ENCODE measurements around the gene IER5L. TPM values are rescaled to one million over a fixed set of nuclear protein-coding genes. Genes with fewer than 3 reads are reported as not detected.

IER5L gene
- total RNA-seq: 12.3 and 13.3 TPM in 2 replicates
- 5.3 and 9.2 TPM in 2 replicates for polyA plus RNA-seq
- 1.2 and 2.4 TPM in 2 replicates for polyA plus RNA-seq (2011; cell fraction: cytosol; rRNA removed)
- polyA plus RNA-seq (2011; cell fraction: nucleus; rRNA removed): 1.7 and 1.8 TPM in 2 replicates
- polyA plus RNA-seq (2012): 1.8 and 3.9 TPM in 2 replicates
- 2.7 and 3.1 TPM in 2 replicates for polyA minus RNA-seq
- 51.2 TPM for polyA minus RNA-seq (2011; cell fraction: cytosol; rRNA and poly(A)+ RNA removed)
- polyA minus RNA-seq (2011; cell fraction: nucleus; rRNA and poly(A)+ RNA removed): 1.6 and 5.1 TPM in 2 replicates
- Bru-seq, nascent RNA: percentile 54 among the genes with signal in this experiment
- percentile 50 among the genes with signal in this experiment for BruChase-seq, experiment 1, labeled RNA remaining after a 6-hour chase
- BruChase-seq, experiment 2, labeled RNA remaining after a 2-hour chase: percentile 65 among the genes with signal in this experiment
- long read RNA-seq, transcript IER5L-201 (1 exons, 2,711 nt): major isoform, 18 of 18 reads
- long read RNA-seq, partial matches to known transcripts: 0 of 18 reads
- long read RNA-seq, other reads (novel, unspliced or antisense): 0 of 18 reads

DNA sequence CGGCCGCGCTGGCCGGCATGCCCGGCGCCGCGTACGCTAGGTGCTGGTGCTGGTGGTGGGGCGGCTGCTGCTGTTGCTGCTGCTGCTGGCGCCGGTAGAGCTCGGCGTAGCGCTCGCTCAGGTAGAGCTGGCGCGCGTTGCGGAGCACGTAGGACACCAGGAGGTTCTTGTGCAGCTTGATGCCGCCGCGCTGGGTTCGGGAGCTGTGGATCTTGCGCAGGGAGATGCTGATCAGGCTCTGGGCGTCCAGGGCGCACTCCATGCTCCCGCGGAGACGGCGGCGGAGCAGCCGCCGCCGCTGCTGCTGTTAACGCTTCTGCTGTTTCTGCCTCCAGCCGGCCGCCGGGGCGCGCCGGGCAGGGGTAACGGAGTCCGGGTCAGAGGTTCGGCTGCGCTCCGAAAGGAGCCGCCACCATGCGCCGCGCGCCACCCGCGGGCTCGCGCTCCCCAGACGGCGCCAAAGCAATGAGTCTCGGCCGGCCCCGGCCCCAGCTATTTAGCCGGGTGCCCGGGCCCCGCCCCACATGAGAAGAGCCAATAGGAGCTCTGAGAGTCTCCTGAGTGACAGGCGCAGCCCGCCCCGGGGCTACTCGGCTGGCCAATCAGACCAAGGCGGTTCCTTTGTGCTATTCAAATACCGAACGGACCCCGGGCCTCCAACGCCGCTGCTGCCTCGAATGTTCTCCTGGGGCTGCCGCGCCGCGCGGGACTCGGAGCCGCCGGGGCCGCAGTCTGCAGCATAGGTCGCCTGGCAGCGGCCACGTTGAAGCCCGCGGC is at the start of gene IER5L:
Gene IER5L (minus strand): TSS at position 471 of the 777 bp plus-strand sequence. CDS start 209 bp downstream, at position 262.
- no peaks in the 10 kb centered on the region for H3K27me3 ChIP-seq (ENCODE audit: control insufficient read depth in 2 of 2, insufficient read depth in 2 of 2, low read length in 2 of 2)
- TSS peak; percentile 87 for BruUV-seq (replicated peaks)
- ChIA-PET CTCF (interaction anchor here (0.6 to 9.3 kb wide), 8 partner anchors 11 to 448 kb away, joined by 3 to 287 read pairs (median 4); partner anchors contain the start of gene NTMT1), POLR2A (interaction anchor here (0.6 to 5.6 kb wide), 29 partner anchors 9 to 448 kb away, joined by 3 to 39 read pairs (median 3); partner anchors contain the start of genes C9orf50 and NTMT1)
- dilution Hi-C loops (cut with MboI; ENCODE audit: extremely low pct_ligation_motif_present, low sequenced_read_pairs): no loop called here
- H2AFZ ChIP-seq (ENCODE audit: low read depth, low read length): peak within 1 kb of the TSS; percentile 62
- H3K4me3 ChIP-seq (replicated peaks in 1 of 3; ENCODE audit: insufficient read depth in 1 of 3, low read depth in 1 of 3, low read length in 3 of 3): peak within 1 kb of the TSS; percentile 74 to 81 (median 79)
- intact Hi-C loops (cut with micrococcal nuclease): loop anchor here (2.0 to 5.0 kb wide), 2 partner anchors 144 to 391 kb away; no protein-coding TSS in a partner anchor
- H3K9me3 ChIP-seq (replicated peaks; ENCODE audit: control insufficient read depth, insufficient read depth, low read length): no peaks in the 10 kb centered on the region
- DNase-seq (ENCODE audit: low read depth, low spot score) (peak; percentile 90), FAIRE-seq (peak; percentile 95)
- no peaks in the 10 kb centered on the region for H4K20me1 ChIP-seq (replicated peaks; ENCODE audit: control insufficient read depth, extremely low read depth, insufficient read depth, low read length)
- H3K27ac ChIP-seq (ENCODE audit: insufficient read depth, low read depth, low read length): no peak within 1 kb of the TSS
- TF ChIP-seq GATA2 (IDR thresholded peaks at IDR 0.05; ENCODE audit: insufficient read depth, insufficient read length, low read depth, low read length) (no peak), FOS (IDR thresholded peaks at IDR 0.05; ENCODE audit: borderline replicate concordance, insufficient read depth, low read length) (no peak), POLR2A (IDR thresholded peaks at IDR 0.05; ENCODE audit: low read depth, low read length) (peak; percentile 100), JUN (IDR thresholded peaks at IDR 0.05; ENCODE audit: borderline replicate concordance, insufficient read depth, insufficient read length, low read depth) (no peak), MYC (IDR thresholded peaks at IDR 0.05; ENCODE audit: low read depth, low read length) (no peak), POLR2AphosphoS5 (IDR thresholded peaks at IDR 0.05; ENCODE audit: insufficient read depth, low read depth, low read length) (peak; percentile 100), EZH2 (IDR thresholded peaks at IDR 0.05; ENCODE audit: borderline replicate concordance, low read depth, low read length, severe bottlenecking) (no peak)
- TF ChIP-seq, protein P1, sequence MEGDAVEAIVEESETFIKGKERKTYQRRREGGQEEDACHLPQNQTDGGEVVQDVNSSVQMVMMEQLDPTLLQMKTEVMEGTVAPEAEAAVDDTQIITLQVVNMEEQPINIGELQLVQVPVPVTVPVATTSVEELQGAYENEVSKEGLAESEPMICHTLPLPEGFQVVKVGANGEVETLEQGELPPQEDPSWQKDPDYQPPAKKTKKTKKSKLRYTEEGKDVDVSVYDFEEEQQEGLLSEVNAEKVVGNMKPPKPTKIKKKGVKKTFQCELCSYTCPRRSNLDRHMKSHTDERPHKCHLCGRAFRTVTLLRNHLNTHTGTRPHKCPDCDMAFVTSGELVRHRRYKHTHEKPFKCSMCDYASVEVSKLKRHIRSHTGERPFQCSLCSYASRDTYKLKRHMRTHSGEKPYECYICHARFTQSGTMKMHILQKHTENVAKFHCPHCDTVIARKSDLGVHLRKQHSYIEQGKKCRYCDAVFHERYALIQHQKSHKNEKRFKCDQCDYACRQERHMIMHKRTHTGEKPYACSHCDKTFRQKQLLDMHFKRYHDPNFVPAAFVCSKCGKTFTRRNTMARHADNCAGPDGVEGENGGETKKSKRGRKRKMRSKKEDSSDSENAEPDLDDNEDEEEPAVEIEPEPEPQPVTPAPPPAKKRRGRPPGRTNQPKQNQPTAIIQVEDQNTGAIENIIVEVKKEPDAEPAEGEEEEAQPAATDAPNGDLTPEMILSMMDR (IDR thresholded peaks at IDR 0.05; ENCODE audit: extremely low read depth in 1 of 2, insufficient read depth in 1 of 2, low read depth in 1 of 2, low read length in 2 of 2): no peak
- TF ChIP-seq, protein P2, sequence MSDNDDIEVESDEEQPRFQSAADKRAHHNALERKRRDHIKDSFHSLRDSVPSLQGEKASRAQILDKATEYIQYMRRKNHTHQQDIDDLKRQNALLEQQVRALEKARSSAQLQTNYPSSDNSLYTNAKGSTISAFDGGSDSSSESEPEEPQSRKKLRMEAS (IDR thresholded peaks at IDR 0.05; ENCODE audit: insufficient read depth, insufficient read length): no peak
- peak within 1 kb of the TSS; percentile 68 for H3K4me2 ChIP-seq (ENCODE audit: insufficient read depth, low read length)
- peak within 1 kb of the TSS; percentile 80 for H3K9ac ChIP-seq (replicated peaks; ENCODE audit: extremely low read depth, insufficient read depth, low read length)
- H3K4me1 ChIP-seq (ENCODE audit: control insufficient read depth, extremely low read depth, insufficient read depth, low read length): peaks cover 21% of the 10 kb centered on the region
- no peaks in the 10 kb centered on the region for H3K36me3 ChIP-seq (ENCODE audit: control insufficient read depth in 2 of 2, extremely low read depth in 1 of 2, insufficient read depth in 2 of 2, low read length in 2 of 2)
- H3K79me2 ChIP-seq (ENCODE audit: control insufficient read depth, insufficient read depth, low read length): peaks cover 13% of the 10 kb centered on the region
- H3K9me1 ChIP-seq (replicated peaks; ENCODE audit: control insufficient read depth, extremely low read depth, insufficient read depth, low read length): no peaks in the 10 kb centered on the region

Data from endothelial cell of umbilical vein (primary cell).